CD14-positive monocyte (primary cell): ENCODE data around the gene LIN37. TPM values are rescaled to one million over a fixed set of nuclear protein-coding genes. Genes with fewer than 3 reads are reported as not detected.

ENCODE experiments used
- DNase-seq, 3 donors: peaks; one replicate each; pipeline ENCODE4 v3.0.0-alpha.2; 2011 to 2022
- H2AFZ ChIP-seq: 2 replicates; pipeline ENCODE4 v1.6.0; 2012; ENCODE audit warnings: mild to moderate bottlenecking, low read depth, low read length, inconsistent platforms; ENCODE audit not compliant: insufficient read depth, poor library complexity, severe bottlenecking
- H3K27ac ChIP-seq, 2 donors: 1 replicate in 1 of 2; 2 replicates in 1 of 2; pipeline ENCODE4 v1.5.1; 2012 to 2013; ENCODE audit warnings: low read length in 2 of 2, control low read depth in 1 of 2, inconsistent platforms in 1 of 2, low read depth in 1 of 2, mild to moderate bottlenecking in 1 of 2
- H3K27me3 ChIP-seq, 2 donors: one replicate each; pipeline versions ENCODE4 v1.6.0 to v1.6.1; 2011 to 2013; ENCODE audit warnings: low read length in 2 of 2; ENCODE audit not compliant: control insufficient read depth in 2 of 2, insufficient read depth in 2 of 2
- H3K36me3 ChIP-seq, 2 donors: replicated peaks in 1 of 2; 1 replicate in 1 of 2; 2 replicates in 1 of 2; pipeline versions ENCODE4 v1.5.1 to v1.6.1; 2012 to 2013; ENCODE audit warnings: low read length in 2 of 2, control low read depth in 1 of 2, inconsistent platforms in 1 of 2, mild to moderate bottlenecking in 1 of 2; ENCODE audit not compliant: insufficient read depth in 2 of 2, control insufficient read depth in 1 of 2
- H3K4me1 ChIP-seq, 2 donors: 1 replicate in 1 of 2; 2 replicates in 1 of 2; pipeline versions ENCODE4 v1.5.1 to v1.6.1; 2012 to 2013; ENCODE audit warnings: low read length in 2 of 2, control low read depth in 1 of 2, inconsistent platforms in 1 of 2, mild to moderate bottlenecking in 1 of 2, moderate library complexity in 1 of 2; ENCODE audit not compliant: insufficient read depth in 2 of 2, control insufficient read depth in 1 of 2
- H3K4me2 ChIP-seq: replicated peaks from 2 replicates; pipeline ENCODE3; 2012; ENCODE audit warnings: low read length, moderate library complexity, mild to moderate bottlenecking; ENCODE audit not compliant: poor library complexity, severe bottlenecking; ENCODE audit errors: extremely low read depth
- H3K4me3 ChIP-seq, 3 experiments: fragments of 200-600 bp in 1 of 3; sonication (generic) in 1 of 3; replicated peaks in 1 of 3; 1 replicate in 2 of 3; 2 replicates in 1 of 3; pipeline ENCODE4 v1.5.1; 2011 to 2013; ENCODE audit warnings: low read length in 3 of 3, mild to moderate bottlenecking in 3 of 3, control low read depth in 2 of 3, low read depth in 2 of 3, inconsistent platforms in 1 of 3, moderate library complexity in 1 of 3
- H3K79me2 ChIP-seq: 2 replicates; pipeline ENCODE4 v1.6.0; 2012; ENCODE audit warnings: mild to moderate bottlenecking, control low read depth, inconsistent platforms, low read length, moderate library complexity; ENCODE audit not compliant: insufficient read depth
- H3K9ac ChIP-seq: 2 replicates; pipeline ENCODE4 v1.6.0; 2017; ENCODE audit warnings: low read length, mild to moderate bottlenecking; ENCODE audit not compliant: insufficient read depth, poor library complexity, severe bottlenecking
- H3K9me3 ChIP-seq, 2 donors: replicated peaks in 1 of 2; 1 replicate in 1 of 2; 2 replicates in 1 of 2; pipeline versions ENCODE4 v1.5.1 to v1.6.1; 2012 to 2013; ENCODE audit warnings: low read length in 2 of 2, control low read depth in 1 of 2; ENCODE audit not compliant: control insufficient read depth in 1 of 2, insufficient read depth in 1 of 2
- H4K20me1 ChIP-seq: 2 replicates; pipeline ENCODE4 v1.6.0; 2012; ENCODE audit warnings: mild to moderate bottlenecking, low read length, control low read depth, moderate library complexity; ENCODE audit not compliant: insufficient read depth
- H3K27ac Mint-ChIP-seq, 7 donors: one replicate each; pipeline ENCODE4 v1.8.0; 2020; ENCODE audit warnings: mild to moderate bottlenecking in 7 of 7, mixed read lengths in 7 of 7, moderate library complexity in 6 of 7, inconsistent platforms in 2 of 7
- H3K27me3 Mint-ChIP-seq, 3 donors: one replicate each; pipeline ENCODE4 v1.8.0; 2021 to 2022; ENCODE audit warnings: low read depth in 3 of 3, mild to moderate bottlenecking in 3 of 3, mixed read lengths in 3 of 3, moderate library complexity in 3 of 3, inconsistent platforms in 1 of 3
- H3K36me3 Mint-ChIP-seq, 2 donors: one replicate each; pipeline ENCODE4 v1.8.0; 2020; ENCODE audit warnings: mixed read lengths in 2 of 2, inconsistent platforms in 1 of 2, mild to moderate bottlenecking in 1 of 2
- H3K4me1 Mint-ChIP-seq: one replicate; pipeline ENCODE4 v1.8.0; 2020; ENCODE audit warnings: mild to moderate bottlenecking, mixed read lengths
- H3K4me3 Mint-ChIP-seq, 2 donors: one replicate each; pipeline ENCODE4 v1.8.0; 2020; ENCODE audit warnings: mild to moderate bottlenecking in 2 of 2, mixed read lengths in 2 of 2, moderate library complexity in 1 of 2
- H3K9me3 Mint-ChIP-seq, 7 donors: one replicate each; pipeline ENCODE4 v1.8.0; 2020 to 2022; ENCODE audit warnings: mixed read lengths in 7 of 7, mild to moderate bottlenecking in 6 of 7, moderate library complexity in 6 of 7, inconsistent platforms in 2 of 7
- WGBS: methylation state at CpG from one replicate; pipeline ENCODE4 v1.1.5; 2013; ENCODE audit warnings: missing lambda C conversion rate; ENCODE audit not compliant: insufficient coverage; 5-methylcytosine and 5-hydroxymethylcytosine counted together
- intact Hi-C, 2 donors: fragments of 100-400 bp; cut with micrococcal nuclease; formaldehyde crosslinking; loops; one replicate each; pipeline versions ENCODE4 v1.15.0 to v1.15.1; 2023
- polyA plus RNA-seq, 3 donors: library from polyadenylated mRNA; depleted of rRNA in 1 of 3; unstranded in 2 of 3; stranded (reverse) in 1 of 3; fragments of 300-500 nt in 2 of 3; fragments of >200 nt in 1 of 3; fragmentation: Illumina TruSeq in 2 of 3; gene quantifications; 1 replicate in 2 of 3; 2 replicates in 1 of 3; pipeline ENCODE4 v1.2.3, GENCODE V29; 2012 to 2021
- TF ChIP-seq, protein P1 (sequence below): fragments of 200-600 bp; IDR thresholded peaks from one replicate; pipeline ENCODE4 v1.8.0; 2022; ENCODE audit warnings: antibody characterized with exemption, mild to moderate bottlenecking

LIN37 gene
- polyA plus RNA-seq, 3 donors = 5.6 to 28.6 (median 7.2) TPM

DNA sequence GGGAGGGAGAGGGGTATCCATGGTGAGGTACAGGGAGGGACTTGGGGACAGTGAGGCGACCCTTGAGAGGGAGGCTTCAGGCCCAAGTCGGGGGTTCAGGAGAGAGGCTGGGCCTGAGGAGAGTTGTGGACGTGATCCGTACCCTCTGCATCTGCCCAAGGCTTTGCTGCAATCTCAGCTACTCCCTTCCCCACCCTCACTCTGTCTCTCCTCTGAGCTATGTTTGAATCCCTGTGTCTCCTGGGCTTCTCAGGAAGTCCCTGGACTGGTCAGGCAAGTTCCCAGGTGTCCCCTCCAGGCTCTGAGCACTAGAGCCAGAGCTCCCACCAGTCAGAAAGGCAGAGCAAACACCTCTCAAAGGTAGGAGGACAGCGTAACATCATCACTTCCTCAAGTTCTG, 1.8 kb downstream of the LIN37 start:
- Mint-ChIP-seq H3K4me1 (peaks cover 30% of the 10 kb centered on the region), H3K27me3 (peaks cover 3 to 8% (median 5%) of the 10 kb centered on the region in 3 donors), H3K9me3 (peaks cover 0 to 2% (median 0%) of the 10 kb centered on the region in 7 donors), H3K27ac (no peak overlapping the region), H3K4me3 (no peak overlapping the region), H3K36me3 (peaks cover 35 to 40% of the 10 kb centered on the region in 2 donors)
- H3K4me1 ChIP-seq = peaks cover 26 to 40% of the 10 kb centered on the region in 2 donors
- H4K20me1 ChIP-seq = no peaks in the 10 kb centered on the region
- TF ChIP-seq, protein P1, sequence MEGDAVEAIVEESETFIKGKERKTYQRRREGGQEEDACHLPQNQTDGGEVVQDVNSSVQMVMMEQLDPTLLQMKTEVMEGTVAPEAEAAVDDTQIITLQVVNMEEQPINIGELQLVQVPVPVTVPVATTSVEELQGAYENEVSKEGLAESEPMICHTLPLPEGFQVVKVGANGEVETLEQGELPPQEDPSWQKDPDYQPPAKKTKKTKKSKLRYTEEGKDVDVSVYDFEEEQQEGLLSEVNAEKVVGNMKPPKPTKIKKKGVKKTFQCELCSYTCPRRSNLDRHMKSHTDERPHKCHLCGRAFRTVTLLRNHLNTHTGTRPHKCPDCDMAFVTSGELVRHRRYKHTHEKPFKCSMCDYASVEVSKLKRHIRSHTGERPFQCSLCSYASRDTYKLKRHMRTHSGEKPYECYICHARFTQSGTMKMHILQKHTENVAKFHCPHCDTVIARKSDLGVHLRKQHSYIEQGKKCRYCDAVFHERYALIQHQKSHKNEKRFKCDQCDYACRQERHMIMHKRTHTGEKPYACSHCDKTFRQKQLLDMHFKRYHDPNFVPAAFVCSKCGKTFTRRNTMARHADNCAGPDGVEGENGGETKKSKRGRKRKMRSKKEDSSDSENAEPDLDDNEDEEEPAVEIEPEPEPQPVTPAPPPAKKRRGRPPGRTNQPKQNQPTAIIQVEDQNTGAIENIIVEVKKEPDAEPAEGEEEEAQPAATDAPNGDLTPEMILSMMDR = no peak
- DNase-seq = no peak
- H3K4me3 ChIP-seq = no peak overlapping the region
- peaks cover 24 to 30% of the 10 kb centered on the region in 2 donors for H3K36me3 ChIP-seq
- no peaks in the 10 kb centered on the region for H3K9me3 ChIP-seq
- intact Hi-C loops = loop anchor here in 1 of 2 donors (10.0 kb wide), 1 partner anchor 365 kb away; the partner anchor contains the start of genes OVOL3, POLR2I and TBCB
- H2AFZ ChIP-seq = no peak overlapping the region
- peaks cover 34% of the 10 kb centered on the region for H3K79me2 ChIP-seq
- WGBS = 78% methylated on average over 3 of the region's 5 CpGs
- no peak overlapping the region for H3K27ac ChIP-seq
- no peak overlapping the region for H3K4me2 ChIP-seq
- H3K9ac ChIP-seq = no peak overlapping the region
- peaks cover 0 to 2% of the 10 kb centered on the region in 2 donors for H3K27me3 ChIP-seq

DNA sequence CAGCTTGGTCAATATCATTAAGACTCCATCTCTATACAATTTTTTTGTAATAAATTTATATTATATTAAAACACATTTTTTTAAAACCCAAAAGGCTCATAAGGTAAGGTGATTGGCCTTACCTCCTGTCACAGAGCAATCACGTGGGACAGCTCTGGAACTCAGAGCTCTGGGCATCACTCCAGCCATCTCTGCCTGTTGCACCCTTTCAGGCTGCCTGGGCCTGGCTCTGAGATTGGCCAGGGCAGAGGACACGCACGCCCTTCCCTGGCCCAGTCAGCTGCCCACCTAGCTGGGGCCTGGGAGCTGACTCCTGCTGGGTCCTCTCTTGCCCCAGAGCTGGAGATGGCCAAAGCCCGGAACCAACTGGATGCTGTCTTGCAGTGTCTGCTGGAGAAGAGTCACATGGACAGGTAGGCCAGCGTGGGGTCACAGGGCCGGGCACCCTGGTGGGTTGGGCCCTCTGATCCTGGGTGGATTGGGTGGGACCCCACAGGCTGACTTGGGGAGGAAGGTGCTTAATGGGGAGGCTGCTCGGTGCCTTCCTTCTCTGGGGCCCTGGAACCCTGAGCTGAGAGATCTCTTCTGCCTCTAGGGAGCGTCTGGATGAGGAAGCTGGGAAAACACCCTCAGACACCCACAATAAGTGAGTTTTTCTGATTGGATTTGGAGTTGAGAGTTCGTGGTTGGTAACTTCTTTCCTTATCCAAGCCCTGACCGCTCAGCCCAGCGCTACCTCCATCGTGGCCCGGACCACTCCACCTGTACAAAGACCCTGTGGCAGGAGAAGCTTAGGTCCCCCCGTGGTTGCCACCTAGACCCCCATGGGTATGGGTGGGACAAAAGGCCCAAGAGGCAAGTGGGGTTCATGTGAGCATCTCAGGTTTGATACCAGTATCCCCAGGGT, 3.7 kb downstream of the LIN37 start:
- Mint-ChIP-seq H3K27ac (no peak overlapping the region), H3K4me1 (peaks cover 32% of the 10 kb centered on the region), H3K4me3 (no peak overlapping the region), H3K36me3 (peaks cover 40 to 44% of the 10 kb centered on the region in 2 donors), H3K27me3 (peaks cover 17 to 25% (median 22%) of the 10 kb centered on the region in 3 donors), H3K9me3 (peaks cover 0 to 8% (median 3%) of the 10 kb centered on the region in 7 donors)
- no peak overlapping the region for H3K4me3 ChIP-seq
- H3K27ac ChIP-seq = no peak overlapping the region
- peaks cover 24 to 30% of the 10 kb centered on the region in 2 donors for H3K36me3 ChIP-seq
- no peak for DNase-seq
- intact Hi-C loops = loop anchor here in 1 of 2 donors (10.0 kb wide), 1 partner anchor 363 kb away; the partner anchor contains the start of genes OVOL3, POLR2I and TBCB
- peaks cover 9 to 18% of the 10 kb centered on the region in 2 donors for H3K27me3 ChIP-seq
- 98% methylated on average over 12 of the region's 14 CpGs for WGBS
- H4K20me1 ChIP-seq = no peaks in the 10 kb centered on the region
- H3K9ac ChIP-seq = no peak overlapping the region
- no peak overlapping the region for H2AFZ ChIP-seq
- TF ChIP-seq, protein P1 = no peak
- H3K9me3 ChIP-seq = no peaks in the 10 kb centered on the region
- no peak overlapping the region for H3K4me2 ChIP-seq
- peaks cover 31 to 47% of the 10 kb centered on the region in 2 donors for H3K4me1 ChIP-seq
- H3K79me2 ChIP-seq = peaks cover 19% of the 10 kb centered on the region
